GM18507 (cell line): Measurements from ENCODE around the gene DDAH2.

ENCODE experiments used
- DNase-seq: peaks from one replicate; pipeline ENCODE4 v3.0.0; 2011; ENCODE audit warnings: low read depth; ENCODE audit not compliant: insufficient read length; ENCODE audit errors: extremely low spot score
- FAIRE-seq: peaks from 2 replicates; lab custom pipeline; 2011; peaks lifted over from hg19 to GRCh38; lab: Jason Lieb, UNC

Gene DDAH2

DNA sequence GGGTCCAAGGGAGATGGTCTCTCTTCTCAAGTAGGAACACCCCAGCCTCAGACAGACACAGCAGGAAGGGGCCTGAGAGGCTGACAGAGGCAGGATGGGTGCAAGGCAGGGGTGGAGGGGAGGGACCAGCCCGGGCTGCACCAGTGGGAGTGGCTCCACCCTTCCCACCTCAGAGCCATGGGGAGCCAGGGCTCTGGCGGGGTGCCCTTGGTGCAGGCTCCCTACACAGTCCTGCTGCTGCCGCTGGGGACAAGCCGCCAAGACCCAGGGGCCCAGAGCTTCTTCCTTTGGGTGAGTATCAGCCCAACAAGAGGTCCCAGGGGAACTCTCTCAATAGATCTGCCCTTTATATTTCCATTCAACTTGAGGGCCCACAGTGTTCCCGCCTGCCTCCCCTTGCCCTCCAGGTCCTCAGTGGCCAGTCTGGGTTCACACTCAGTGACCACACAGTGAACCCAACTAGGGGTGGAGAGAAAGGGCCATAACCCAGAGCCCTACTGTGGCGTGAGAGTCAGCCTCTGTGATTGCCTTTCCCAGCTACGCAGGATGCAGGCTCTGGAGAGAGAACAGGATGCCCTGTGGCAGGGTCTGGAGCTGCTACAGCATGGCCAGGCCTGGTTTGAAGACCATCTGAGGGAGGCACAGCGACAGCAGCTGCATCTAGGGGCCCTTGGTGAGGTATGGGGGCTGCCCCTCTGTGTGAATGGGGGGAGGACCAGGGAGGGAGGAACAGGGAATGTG lies 33.9 kb upstream of the DDAH2 start:
- FAIRE-seq (no peak), DNase-seq (no peak)

GRCh38 chr6:31762356-31762755 lies 33.3 kb upstream of the DDAH2 start, which contains the start of gene SAPCD1:
SAPCD1 (plus strand) TSS chr6:31762656; CDS start chr6:31763055, 399 bp downstream.
- no peak for FAIRE-seq
- DNase-seq = no peak

- FAIRE-seq (no peak), DNase-seq (no peak)
These were observed 32.2 kb upstream of the DDAH2 start for GRCh38 chr6:31761343-31761742.

- DNase-seq (no peak), FAIRE-seq (no peak)
These were observed 31.7 kb upstream of the DDAH2 start for GRCh38 chr6:31760790-31761189.

- no peak for FAIRE-seq
- DNase-seq = no peak
These were observed 29.2 kb upstream of the DDAH2 start for GRCh38 chr6:31758281-31758680.

- FAIRE-seq = no peak
These were observed 23.7 kb upstream of the DDAH2 start for GRCh38 chr6:31752739-31753319.

DNA sequence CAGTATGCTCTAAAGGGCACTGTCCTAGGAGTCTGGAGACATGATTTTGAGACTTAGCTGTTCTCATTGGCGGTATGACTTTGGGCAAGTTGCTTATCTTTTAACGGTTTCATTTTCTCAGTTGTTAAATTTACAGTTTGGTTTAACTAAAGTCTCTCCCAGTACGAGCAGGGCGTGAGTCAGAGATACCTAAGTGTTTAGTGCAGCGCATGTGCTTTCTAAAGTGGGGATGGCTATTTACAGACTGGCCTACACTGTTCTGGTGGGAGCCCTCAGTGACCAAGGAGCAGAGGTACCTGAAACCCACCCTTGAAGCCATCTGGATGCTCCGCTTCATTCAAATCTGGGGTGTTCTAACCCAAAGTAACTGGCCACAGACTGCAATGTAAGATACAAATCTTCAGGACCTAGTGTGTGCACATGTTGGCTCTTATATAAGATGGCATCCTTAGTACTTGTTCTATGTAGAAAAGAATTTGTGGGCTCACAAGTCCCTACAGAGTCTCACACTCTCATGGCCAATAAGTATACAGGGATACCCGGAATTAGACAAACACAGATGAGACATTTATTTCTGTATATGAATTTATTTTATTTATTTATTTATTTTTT lies 21.4 kb upstream of the DDAH2 start:
- no peak for DNase-seq
- FAIRE-seq = no peak

More at GRCh38 chr6:31752739-31753319, 23.7 kb upstream of the DDAH2 start:
- DNase-seq = no peak

GRCh38 chr6:31749301-31750036 lies 20.4 kb upstream of the DDAH2 start:
- no peak for FAIRE-seq

GRCh38 chr6:31744422-31744821 lies 15.3 kb upstream of the DDAH2 start:
- DNase-seq (no peak), FAIRE-seq (no peak)

More at GRCh38 chr6:31749301-31750036, 20.4 kb upstream of the DDAH2 start:
- DNase-seq = no peak

GRCh38 chr6:31742894-31743293 lies 13.8 kb upstream of the DDAH2 start:
- no peak for FAIRE-seq
- DNase-seq = no peak

- DNase-seq (no peak), FAIRE-seq (no peak)
These were observed 12.7 kb upstream of the DDAH2 start for GRCh38 chr6:31741815-31742214.

- DNase-seq (no peak), FAIRE-seq (no peak)
These were observed 11.5 kb upstream of the DDAH2 start for GRCh38 chr6:31740397-31741223.

DNA sequence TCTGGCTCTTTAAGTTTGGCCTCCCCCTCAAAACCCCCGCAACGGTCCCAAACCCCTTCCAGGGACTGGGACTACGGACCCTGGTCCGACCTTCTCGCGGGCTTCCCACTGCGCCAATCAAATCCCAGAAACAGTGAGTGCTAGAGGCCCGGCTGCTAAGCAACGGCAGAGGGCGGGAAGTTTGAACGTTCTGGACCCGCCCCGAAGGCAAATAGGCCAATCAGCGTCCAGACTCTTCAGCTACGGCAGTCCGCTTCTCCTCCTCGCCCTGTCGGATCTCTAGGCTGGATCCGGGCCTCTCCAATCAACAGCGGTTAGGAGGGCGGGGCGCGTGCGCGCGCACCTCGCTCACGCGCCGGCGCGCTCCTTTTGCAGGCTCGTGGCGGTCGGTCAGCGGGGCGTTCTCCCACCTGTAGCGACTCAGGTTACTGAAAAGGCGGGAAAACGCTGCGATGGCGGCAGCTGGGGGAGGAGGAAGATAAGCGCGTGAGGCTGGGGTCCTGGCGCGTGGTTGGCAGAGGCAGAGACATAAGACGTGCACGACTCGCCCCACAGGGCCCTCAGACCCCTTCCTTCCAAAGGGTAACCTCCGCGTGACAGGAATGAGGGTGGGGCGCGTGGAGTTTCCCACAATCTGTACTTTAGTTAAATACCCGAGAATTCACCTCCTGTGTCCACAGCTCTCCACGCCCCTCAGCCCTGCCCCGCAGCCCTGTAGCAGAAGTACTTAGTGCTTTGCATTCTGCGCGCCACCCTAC lies 10.7 kb upstream of the DDAH2 start, which contains the start of gene MSH5:
MSH5 (plus strand) TSS at position 367 of the 758 bp plus-strand sequence. CDS start 462 bp downstream, outside the sequence.
- FAIRE-seq (peak; percentile 96), DNase-seq (peak; percentile 81)

DNA sequence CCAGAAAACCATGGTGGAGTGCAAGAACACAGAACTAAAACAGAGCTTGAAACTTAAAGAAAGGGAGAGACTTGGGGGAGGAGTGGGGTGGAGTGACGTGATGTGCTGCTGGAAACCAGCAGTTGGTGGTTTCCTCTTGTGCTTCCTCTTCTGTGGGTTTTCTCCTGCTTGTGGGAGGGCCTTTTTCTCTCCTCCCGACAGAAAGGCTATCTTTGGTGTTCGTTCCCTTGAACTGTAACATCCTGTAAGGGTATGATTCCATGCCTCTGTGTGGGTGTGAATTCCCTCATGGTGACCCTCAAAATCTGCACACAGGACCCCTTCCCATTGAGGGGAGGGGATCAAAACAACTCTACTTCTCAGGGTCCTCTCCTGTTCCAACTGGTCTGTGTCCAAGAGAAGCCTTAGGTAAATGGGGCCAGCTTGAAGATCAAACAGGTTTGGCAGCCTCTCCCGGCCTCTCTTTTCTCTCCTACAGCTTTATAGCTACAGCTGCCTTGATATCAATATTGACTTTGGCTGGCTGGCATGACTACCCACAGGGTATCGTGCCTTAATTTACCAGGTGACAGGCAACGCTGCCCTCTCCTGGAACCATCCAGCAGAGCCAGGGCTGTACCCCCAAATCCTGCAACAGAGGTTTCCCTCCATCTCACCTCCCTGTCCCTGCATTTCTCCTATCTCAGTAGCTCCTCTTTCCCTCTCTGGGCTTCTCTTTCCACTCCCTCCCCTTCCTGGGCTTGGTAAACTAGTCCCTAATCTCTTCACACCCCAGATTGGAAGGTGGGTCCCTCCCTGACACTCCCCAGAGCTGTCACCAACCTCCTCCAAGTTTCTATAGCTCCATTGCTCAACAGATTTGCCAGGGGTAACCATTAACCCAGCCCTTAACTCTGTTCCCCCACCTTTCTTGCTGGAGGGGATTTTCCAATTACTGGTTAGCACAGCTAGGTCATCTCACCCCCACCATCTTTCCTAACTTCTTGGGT lies 9.2 kb upstream of the DDAH2 start:
- DNase-seq (no peak), FAIRE-seq (peak; percentile 96)

DNA sequence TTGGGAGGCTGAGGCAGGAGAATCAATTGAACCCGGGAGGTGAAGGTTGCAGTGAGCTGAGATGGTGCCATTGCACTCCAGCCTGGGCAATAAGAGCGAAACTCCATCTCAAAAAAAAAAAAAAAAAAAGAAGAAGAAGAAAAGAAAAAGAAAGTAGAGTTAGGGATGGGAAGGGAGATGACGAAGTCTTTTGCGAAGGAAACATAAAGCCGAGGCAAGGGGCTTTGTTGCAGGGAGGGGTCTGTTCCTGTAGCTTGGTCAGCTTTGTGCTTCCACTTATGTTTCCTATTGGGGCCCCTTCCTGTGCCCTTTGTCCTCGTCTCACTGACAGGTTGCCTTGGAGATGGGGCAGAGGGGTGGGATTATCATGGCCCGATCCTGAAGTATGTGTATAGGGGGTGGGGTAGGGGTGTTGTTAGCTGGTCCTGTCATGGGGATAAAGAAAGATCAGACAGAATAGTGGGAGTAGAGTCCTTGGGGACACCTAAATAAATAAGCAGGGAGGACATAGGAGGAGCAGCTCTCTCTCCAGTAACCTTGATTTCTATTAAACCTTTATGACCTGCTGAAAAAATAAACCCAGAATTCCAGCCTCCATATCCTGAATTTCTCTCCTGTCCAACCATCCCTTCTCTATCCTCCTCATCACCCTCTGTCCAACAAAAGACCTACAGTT lies 8.4 kb upstream of the DDAH2 start:
- no peak for FAIRE-seq
- DNase-seq = no peak

DNA sequence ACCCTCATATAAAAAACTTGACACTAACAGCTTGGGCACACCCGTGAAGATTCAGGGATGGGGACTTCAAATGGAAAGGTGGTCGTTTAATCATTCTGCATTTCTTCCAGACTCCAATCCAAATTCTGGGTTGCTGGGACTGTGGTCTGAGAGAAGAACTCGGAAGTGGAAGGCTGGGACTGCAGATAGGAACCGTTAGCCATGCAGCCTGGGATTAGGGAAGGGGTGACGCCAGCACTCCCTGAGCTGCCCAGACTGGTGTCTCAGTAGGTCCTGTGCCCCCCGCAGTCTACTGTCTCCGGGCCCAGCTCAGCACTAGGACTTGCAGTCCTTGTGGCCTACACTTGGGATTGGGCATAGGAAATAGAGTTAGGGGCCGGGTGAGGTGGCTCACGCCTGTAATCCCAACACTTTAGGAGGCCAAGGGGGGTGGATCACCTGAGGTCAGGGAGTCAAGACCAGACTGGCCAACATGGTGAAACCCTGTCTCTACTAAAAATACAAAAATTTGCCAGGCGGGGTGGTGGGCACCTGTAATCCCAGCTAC lies 7.7 kb upstream of the DDAH2 start:
- DNase-seq (no peak), FAIRE-seq (no peak)
